A549 (cell line): ENCODE measurements around the gene VIPR1. TPM values are rescaled to one million over a fixed set of nuclear protein-coding genes. Genes with fewer than 3 reads are reported as not detected.

Experiments used
- ATAC-seq, 2 experiments: fragments of 200-7000 bp in 1 of 2; fragments of >200 bp in 1 of 2; cut with Nextera tagmentation in 1 of 2; cut with Tn5 transposase in 1 of 2; 3 replicates each; pipeline versions ENCODE4 v1.8.0 to v1.9.1; 2018 to 2020; ENCODE audit warnings: mild to moderate bottlenecking in 1 of 2, moderate library complexity in 1 of 2
- CTCF ChIA-PET: fragments of 300-600 bp; sonication (Branson Sonifier 250); formaldehyde crosslinking; extraction: SDS; loops from one replicate; lab custom pipeline; 2021; ENCODE audit warnings: antibody characterized with exemption, inconsistent platforms; lab: Yijun Ruan, JAX
- POLR2A ChIA-PET: fragments of 350-600 bp; formaldehyde crosslinking; extraction: SDS; loops from one replicate; lab custom pipeline; 2021; ENCODE audit warnings: antibody characterized with exemption, inconsistent platforms; lab: Yijun Ruan, JAX
- DNase-seq, 2 experiments: peaks; one replicate each; pipeline versions ENCODE4 v3.0.0 to v3.0.0-alpha.2; 2011 to 2016; ENCODE audit warnings: low read depth in 1 of 2, low spot score in 1 of 2
- FAIRE-seq: peaks from 2 replicates; lab custom pipeline; 2011; peaks lifted over from hg19 to GRCh38; lab: Jason Lieb, UNC
- H3K27ac ChIP-seq, 2 experiments: fragments of >200 bp; sonication (Bioruptor Twin); formaldehyde crosslinking; 3 replicates each; pipeline ENCODE4 v1.5.1; 2016 to 2017
- H3K4me1 ChIP-seq: fragments of >200 bp; sonication (Bioruptor Twin); formaldehyde crosslinking; 3 replicates; pipeline ENCODE4 v1.6.1; 2016
- H3K4me2 ChIP-seq: fragments of >200 bp; sonication (Bioruptor Twin); formaldehyde crosslinking; 3 replicates; pipeline ENCODE4 v1.6.1; 2016
- H3K4me3 ChIP-seq: fragments of >200 bp; sonication (Bioruptor Twin); formaldehyde crosslinking; 3 replicates; pipeline ENCODE4 v1.5.1; 2016
- H3K9me3 ChIP-seq: fragments of >200 bp; sonication (Bioruptor Twin); formaldehyde crosslinking; 3 replicates; pipeline ENCODE4 v1.6.1; 2016
- BHLHE40 ChIP-seq: IDR thresholded peaks from 2 replicates; pipeline ENCODE4 v1.6.1; 2012; ENCODE audit warnings: low read depth, low read length, inconsistent platforms
- CBX2 ChIP-seq: fragments of 200-600 bp; sonication (generic); IDR thresholded peaks from 2 replicates; pipeline ENCODE4 v1.6.1; 2016; ENCODE audit warnings: low read depth, mild to moderate bottlenecking, borderline replicate concordance
- CBX8 ChIP-seq: fragments of 200-600 bp; sonication (generic); IDR thresholded peaks from 2 replicates; pipeline ENCODE4 v1.6.1; 2016
- CEBPB ChIP-seq, 2 experiments: fragments of >200 bp in 1 of 2; sonication (Bioruptor Twin) in 1 of 2; formaldehyde crosslinking in 1 of 2; IDR thresholded peaks; 2 replicates each; pipeline ENCODE4 v1.6.1; 2012 to 2016
- CHD2 ChIP-seq: fragments of 150-350 bp; IDR thresholded peaks from 2 replicates; pipeline ENCODE4 v1.6.1; 2014; ENCODE audit warnings: low read length; ENCODE audit not compliant: partially characterized antibody
- EHF ChIP-seq: fragments of 250-450 bp; sonication (Bioruptor Pico); IDR thresholded peaks from 2 replicates; pipeline ENCODE4 v1.5.0; 2020; ENCODE audit warnings: mild to moderate bottlenecking
- FOSB ChIP-seq: fragments of 250-450 bp; sonication (Bioruptor Pico); IDR thresholded peaks from 2 replicates; pipeline ENCODE4 v1.5.0; 2020; ENCODE audit warnings: mild to moderate bottlenecking, moderate library complexity
- FOXS1 ChIP-seq: fragments of 250-450 bp; sonication (Bioruptor Pico); IDR thresholded peaks from 2 replicates; pipeline ENCODE4 v1.5.0; 2020; ENCODE audit warnings: mild to moderate bottlenecking, moderate library complexity
- HDAC2 ChIP-seq: fragments of 200-600 bp; sonication (generic); IDR thresholded peaks from 2 replicates; pipeline ENCODE4 v1.6.1; 2016
- HEYL ChIP-seq: fragments of 250-450 bp; sonication (Bioruptor Pico); IDR thresholded peaks from 2 replicates; pipeline ENCODE4 v1.8.0; 2021; ENCODE audit warnings: mild to moderate bottlenecking, moderate library complexity
- HOXB13 ChIP-seq: fragments of 250-450 bp; sonication (Bioruptor Pico); IDR thresholded peaks from 2 replicates; pipeline ENCODE4 v1.5.0; 2020; ENCODE audit warnings: low read depth, mild to moderate bottlenecking, moderate library complexity
- HOXB5 ChIP-seq: fragments of 250-450 bp; sonication (Bioruptor Pico); IDR thresholded peaks from 2 replicates; pipeline ENCODE4 v1.5.0; 2020; ENCODE audit warnings: mild to moderate bottlenecking, moderate library complexity
- JUN ChIP-seq, 2 experiments: fragments of >200 bp; sonication (Bioruptor Twin); formaldehyde crosslinking; IDR thresholded peaks; 2 replicates in 1 of 2; 3 replicates in 1 of 2; pipeline ENCODE4 v1.6.1; 2016 to 2017
- JUNB ChIP-seq: fragments of >200 bp; sonication (Bioruptor Twin); formaldehyde crosslinking; IDR thresholded peaks from 2 replicates; pipeline ENCODE4 v1.6.1; 2016
- KDM5A ChIP-seq: fragments of 200-600 bp; sonication (generic); IDR thresholded peaks from 2 replicates; pipeline ENCODE4 v1.6.1; 2016; ENCODE audit warnings: antibody characterized with exemption, mild to moderate bottlenecking
- MAX ChIP-seq: IDR thresholded peaks from 2 replicates; pipeline ENCODE4 v1.6.1; 2012
- MAZ ChIP-seq: fragments of 150-350 bp; IDR thresholded peaks from 2 replicates; pipeline ENCODE4 v1.6.1; 2014; ENCODE audit warnings: antibody characterized with exemption, low read depth, low read length, borderline replicate concordance
- NFE2L2 ChIP-seq: fragments of 150-350 bp; conservative IDR thresholded peaks from 2 replicates; pipeline ENCODE4 v1.6.1; 2014; ENCODE audit warnings: low read length
- POLR2A ChIP-seq: IDR thresholded peaks from 2 replicates; pipeline ENCODE4 v1.6.1; 2012; ENCODE audit warnings: mild to moderate bottlenecking, low read length
- POLR2AphosphoS2 ChIP-seq: conservative IDR thresholded peaks from 2 replicates; pipeline ENCODE4 v1.6.1; 2012; ENCODE audit warnings: low read length, improper control_type of control experiment, inconsistent platforms
- RARB ChIP-seq: fragments of 250-450 bp; sonication (Bioruptor Pico); IDR thresholded peaks from 2 replicates; pipeline ENCODE4 v1.8.0; 2021; ENCODE audit warnings: mild to moderate bottlenecking, moderate library complexity
- RNF2 ChIP-seq: fragments of 200-600 bp; sonication (generic); IDR thresholded peaks from 2 replicates; pipeline ENCODE4 v1.6.1; 2016; ENCODE audit warnings: low read depth, mild to moderate bottlenecking, antibody characterized with exemption, moderate library complexity, borderline replicate concordance
- SREBF2 ChIP-seq: fragments of 450-650 bp; IDR thresholded peaks from 2 replicates; pipeline ENCODE4 v1.6.1; 2014; ENCODE audit warnings: mild to moderate bottlenecking, moderate library complexity
- ZFP36 ChIP-seq: fragments of 450-650 bp; IDR thresholded peaks from 2 replicates; pipeline ENCODE4 v1.6.1; 2014; ENCODE audit warnings: borderline replicate concordance; ENCODE audit not compliant: partially characterized antibody
- WGBS: methylation state at CpG from one replicate; pipeline ENCODE4 v1.1.6; 2017; ENCODE audit errors: missing lambda C conversion rate; 5-methylcytosine and 5-hydroxymethylcytosine counted together
- polyA plus RNA-seq, 4 experiments: library from polyadenylated mRNA; depleted of rRNA in 3 of 4; stranded (reverse); fragments of >200 nt; fragmentation: RNase III in 1 of 4; extraction: RNeasy Plus Mini Kit Qiagen cat#74134 plus additional on column Dnase treatment in 1 of 4; gene quantifications; 2 replicates in 3 of 4; 3 replicates in 1 of 4; pipeline ENCODE4 v1.2.3, GENCODE V29; 2011 to 2017
- TF ChIP-seq, protein P1 (sequence below): fragments of 450-650 bp; IDR thresholded peaks from 2 replicates; pipeline ENCODE4 v1.6.1; 2014; ENCODE audit warnings: antibody characterized with exemption
- TF ChIP-seq, protein P2 (sequence below): IDR thresholded peaks from 2 replicates; pipeline ENCODE4 v1.6.1; 2012
- TF ChIP-seq, protein P3 (sequence below): fragments of 150-350 bp; IDR thresholded peaks from 2 replicates; pipeline ENCODE4 v1.6.1; 2014; ENCODE audit warnings: low read depth, mild to moderate bottlenecking, low read length

The VIPR1 gene
- polyA plus RNA-seq, 2 of the 4 experiments (the other 2 are of a cell fraction) = 0.26 to 0.80 TPM

DNA sequence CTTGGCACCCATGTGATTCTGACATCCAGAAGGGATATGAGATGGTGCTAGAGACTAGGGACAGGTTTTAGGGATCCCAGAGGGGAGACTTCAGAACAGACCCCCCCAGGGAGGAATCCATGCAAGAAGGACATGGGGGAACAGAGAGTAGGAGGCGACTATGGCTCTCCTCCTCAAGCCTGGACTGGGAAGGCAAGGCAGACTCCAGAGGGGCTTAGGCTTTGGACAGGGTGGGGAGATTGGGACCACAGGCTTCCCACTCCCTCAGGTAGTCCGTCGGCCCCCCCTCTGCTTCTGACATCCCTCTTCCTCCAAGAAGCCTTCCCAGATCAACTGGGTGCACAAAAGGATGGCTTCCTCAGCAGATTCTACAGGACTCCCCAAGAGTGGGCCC lies 3.0 kb upstream of the VIPR1 start:
- no peak overlapping the region for H3K27ac ChIP-seq
- ChIA-PET POLR2A (no interaction called here), CTCF (no interaction called here)
- no peak overlapping the region for H3K4me2 ChIP-seq
- 83% methylated on average over 3 of the region's 3 CpGs for WGBS
- TF ChIP-seq POLR2AphosphoS2 (no peak), HOXB13 (CRISPR knock-in tag) (no peak), RNF2 (no peak), HEYL (no peak), CBX8 (no peak), CHD2 (no peak), MAZ (no peak), ZFP36 (no peak), FOSB (no peak), KDM5A (no peak), SREBF2 (no peak), JUNB (no peak), EHF (CRISPR knock-in tag) (no peak), HOXB5 (CRISPR knock-in tag) (no peak), NFE2L2 (no peak)
- TF ChIP-seq, protein P1, sequence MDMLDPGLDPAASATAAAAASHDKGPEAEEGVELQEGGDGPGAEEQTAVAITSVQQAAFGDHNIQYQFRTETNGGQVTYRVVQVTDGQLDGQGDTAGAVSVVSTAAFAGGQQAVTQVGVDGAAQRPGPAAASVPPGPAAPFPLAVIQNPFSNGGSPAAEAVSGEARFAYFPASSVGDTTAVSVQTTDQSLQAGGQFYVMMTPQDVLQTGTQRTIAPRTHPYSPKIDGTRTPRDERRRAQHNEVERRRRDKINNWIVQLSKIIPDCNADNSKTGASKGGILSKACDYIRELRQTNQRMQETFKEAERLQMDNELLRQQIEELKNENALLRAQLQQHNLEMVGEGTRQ = no peak
- ATAC-seq (no peak), FAIRE-seq (no peak), DNase-seq (no peak)
- no peak overlapping the region for H3K4me3 ChIP-seq
- no peaks in the 10 kb centered on the region for H3K9me3 ChIP-seq
- H3K4me1 ChIP-seq = peaks cover 13% of the 10 kb centered on the region

DNA sequence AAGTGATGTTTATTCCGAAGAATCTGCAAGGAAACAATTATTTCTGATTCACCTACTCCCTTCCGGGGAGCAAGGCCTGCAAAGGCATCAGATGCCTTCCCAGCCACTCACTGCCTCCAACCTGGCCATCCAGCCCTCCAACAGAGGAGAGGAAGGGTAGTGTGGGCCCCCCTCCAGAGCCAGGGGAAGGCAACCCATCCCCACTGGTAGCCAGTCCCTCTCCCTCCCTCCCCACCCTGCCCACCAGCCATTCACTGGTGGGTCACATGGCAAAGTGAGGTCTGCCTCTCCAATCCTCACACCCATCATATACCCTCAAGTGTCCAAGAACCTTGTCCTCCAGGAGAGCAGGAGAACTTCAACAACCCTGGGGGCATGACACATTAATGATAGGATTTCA lies 2.4 kb upstream of the VIPR1 start:
- FAIRE-seq = no peak
- ChIA-PET CTCF (no interaction called here), POLR2A (no interaction called here)
- peaks cover 13% of the 10 kb centered on the region for H3K4me1 ChIP-seq
- no peak for ATAC-seq
- H3K9me3 ChIP-seq = no peaks in the 10 kb centered on the region
- DNase-seq = no peak
- WGBS = 71% methylated on average over 2 of the region's 2 CpGs
- no peak overlapping the region for H3K4me3 ChIP-seq
- H3K27ac ChIP-seq = no peak overlapping the region
- no peak overlapping the region for H3K4me2 ChIP-seq
- TF ChIP-seq CEBPB (IDR thresholded peaks at IDR 0.05) = no peak
- no peak for TF ChIP-seq NFE2L2
- TF ChIP-seq BHLHE40 = no peak
- no peak for TF ChIP-seq FOXS1 (CRISPR knock-in tag)
- no peak for TF ChIP-seq JUN (IDR thresholded peaks at IDR 0.05)
- TF ChIP-seq MAX = no peak
- TF ChIP-seq CBX2 = no peak
- no peak for TF ChIP-seq HDAC2
- no peak for TF ChIP-seq SREBF2
- TF ChIP-seq, protein P2, sequence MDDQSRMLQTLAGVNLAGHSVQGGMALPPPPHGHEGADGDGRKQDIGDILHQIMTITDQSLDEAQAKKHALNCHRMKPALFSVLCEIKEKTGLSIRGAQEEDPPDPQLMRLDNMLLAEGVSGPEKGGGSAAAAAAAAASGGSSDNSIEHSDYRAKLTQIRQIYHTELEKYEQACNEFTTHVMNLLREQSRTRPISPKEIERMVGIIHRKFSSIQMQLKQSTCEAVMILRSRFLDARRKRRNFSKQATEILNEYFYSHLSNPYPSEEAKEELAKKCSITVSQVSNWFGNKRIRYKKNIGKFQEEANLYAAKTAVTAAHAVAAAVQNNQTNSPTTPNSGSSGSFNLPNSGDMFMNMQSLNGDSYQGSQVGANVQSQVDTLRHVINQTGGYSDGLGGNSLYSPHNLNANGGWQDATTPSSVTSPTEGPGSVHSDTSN = no peak
- TF ChIP-seq RARB (CRISPR knock-in tag) = no peak
- no peak for TF ChIP-seq KDM5A
- TF ChIP-seq FOSB = no peak
- TF ChIP-seq POLR2AphosphoS2 = no peak
- TF ChIP-seq, protein P3, sequence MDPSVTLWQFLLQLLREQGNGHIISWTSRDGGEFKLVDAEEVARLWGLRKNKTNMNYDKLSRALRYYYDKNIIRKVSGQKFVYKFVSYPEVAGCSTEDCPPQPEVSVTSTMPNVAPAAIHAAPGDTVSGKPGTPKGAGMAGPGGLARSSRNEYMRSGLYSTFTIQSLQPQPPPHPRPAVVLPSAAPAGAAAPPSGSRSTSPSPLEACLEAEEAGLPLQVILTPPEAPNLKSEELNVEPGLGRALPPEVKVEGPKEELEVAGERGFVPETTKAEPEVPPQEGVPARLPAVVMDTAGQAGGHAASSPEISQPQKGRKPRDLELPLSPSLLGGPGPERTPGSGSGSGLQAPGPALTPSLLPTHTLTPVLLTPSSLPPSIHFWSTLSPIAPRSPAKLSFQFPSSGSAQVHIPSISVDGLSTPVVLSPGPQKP = no peak
- no peak for TF ChIP-seq HOXB13 (CRISPR knock-in tag)
- no peak for TF ChIP-seq POLR2A
